ENCODE results near the gene GTF2E1. TPM values are rescaled to one million over a fixed set of nuclear protein-coding genes. Genes with fewer than 3 reads are reported as not detected.

The GTF2E1 gene
- total RNA-seq, 1 experiment from 2014 or later, result 78.0 TPM

GRCh38 chr3:120742198-120742848 is at the start of gene GTF2E1, which contains the start of gene RABL3 (continued):
- no peak for TF ChIP-seq STAT6 (CRISPR knock-in tag; conservative IDR thresholded peaks at IDR 0.05; ENCODE audit: low read depth)
- no peak for TF ChIP-seq ZNF512 (CRISPR knock-in tag; IDR thresholded peaks at IDR 0.05; ENCODE audit: borderline replicate concordance)
- TF ChIP-seq ZNF263 (CRISPR knock-in tag; IDR thresholded peaks at IDR 0.05; ENCODE audit: low read depth), result no peak
- TF ChIP-seq FOXK1 (CRISPR knock-in tag; IDR thresholded peaks at IDR 0.05), result peak; percentile 64; the same call in 1 of the 2 replicates
- peak; percentile 96 for TF ChIP-seq CREM (CRISPR knock-in tag; IDR thresholded peaks at IDR 0.05)
- no peak for TF ChIP-seq E2F1 (CRISPR knock-in tag; IDR thresholded peaks at IDR 0.05)
- no peak for TF ChIP-seq RORB (CRISPR knock-in tag; IDR thresholded peaks at IDR 0.05)
- TF ChIP-seq PRDM15 (CRISPR knock-in tag; IDR thresholded peaks at IDR 0.05), result no peak
- no peak for TF ChIP-seq ATF3 (CRISPR knock-in tag; conservative IDR thresholded peaks at IDR 0.05)
- TF ChIP-seq SP1 (CRISPR knock-in tag; conservative IDR thresholded peaks at IDR 0.05), result peak; percentile 96
- TF ChIP-seq ZNF416 (CRISPR knock-in tag; IDR thresholded peaks at IDR 0.05), result no peak
- TF ChIP-seq ATF6 (CRISPR knock-in tag; IDR thresholded peaks at IDR 0.05), result no peak
- no peak for TF ChIP-seq MXD4 (CRISPR knock-in tag; IDR thresholded peaks at IDR 0.05; ENCODE audit: borderline replicate concordance)
- no peak for TF ChIP-seq IRF2 (CRISPR knock-in tag; IDR thresholded peaks at IDR 0.05; ENCODE audit: borderline replicate concordance, low read depth)
- TF ChIP-seq RELA (CRISPR knock-in tag; IDR thresholded peaks at IDR 0.05; ENCODE audit: borderline replicate concordance), result no peak
- TF ChIP-seq IRF1 (CRISPR knock-in tag; IDR thresholded peaks at IDR 0.05), result no peak
- no peak for TF ChIP-seq ZMAT4 (CRISPR knock-in tag; IDR thresholded peaks at IDR 0.05)
- TF ChIP-seq HMGA2 (CRISPR knock-in tag; IDR thresholded peaks at IDR 0.05), result no peak
- TF ChIP-seq NFYB (CRISPR knock-in tag; conservative IDR thresholded peaks at IDR 0.05; ENCODE audit: low read depth), result peak; percentile 79
- TF ChIP-seq ARID4B (CRISPR knock-in tag; IDR thresholded peaks at IDR 0.05; ENCODE audit: borderline replicate concordance), result no peak

All from WTC11 (cell line).